Measurements from ENCODE around the gene SRP68.

Gene SRP68

GRCh38 chr17:76025294-76025693 is 47.0 kb downstream of the SRP68 start:
- Histone ChIP-seq H3K27me3 (0 out of 22 replicates have a peak, but pooled peaks cover 0 to under 1% (median 0%) of the 10 kb centered on the region in 11 experiments), H3K9me3 (replicated peaks in 1 of 11) (no peaks in the 10 kb centered on the region), H3K4me3 (no peak overlapping the region), H3K4me1 (peaks cover 10 to 51% (median 32%) of the 10 kb centered on the region in 10 experiments; a peak in 19 of 20 replicates), H3K9ac (no peak overlapping the region), H3K4me2 (no peak overlapping the region), H3K36me3 (no peaks in the 10 kb centered on the region), H4K20me1 (no peaks in the 10 kb centered on the region), H3K27ac (no peak overlapping the region)
- TF ChIP-seq Cebpa-rat (IDR thresholded peaks at IDR 0.05): no peak

- H3K27ac ChIP-seq: no peak overlapping the region
- H3K4me2 ChIP-seq: no peak overlapping the region
- no peak for TF ChIP-seq Cebpa-rat (IDR thresholded peaks at IDR 0.05)
- H3K9ac ChIP-seq: no peak overlapping the region
- 0 out of 22 replicates have a peak, but pooled peaks cover 0 to 3% (median 0%) of the 10 kb centered on the region in 11 experiments for H3K27me3 ChIP-seq
- H4K20me1 ChIP-seq: no peaks in the 10 kb centered on the region
- H3K9me3 ChIP-seq (replicated peaks in 1 of 11): no peaks in the 10 kb centered on the region
- no peak overlapping the region for H3K4me3 ChIP-seq
- H3K4me1 ChIP-seq: peaks cover 2 to 48% (median 27%) of the 10 kb centered on the region in 10 experiments; a peak in 19 of 20 replicates
- H3K36me3 ChIP-seq: no peaks in the 10 kb centered on the region
Observed at GRCh38 chr17:76024353-76024752, 48.0 kb downstream of the SRP68 start.

- no peak for TF ChIP-seq Cebpa-rat (IDR thresholded peaks at IDR 0.05)
- peaks cover 0 to 44% (median 22%) of the 10 kb centered on the region in 10 experiments; a peak in 15 of 20 replicates for H3K4me1 ChIP-seq
- H3K27me3 ChIP-seq: 0 out of 22 replicates have a peak, but pooled peaks cover 0 to 3% (median 0%) of the 10 kb centered on the region in 11 experiments
- no peak overlapping the region for H3K4me3 ChIP-seq
- H3K27ac ChIP-seq: no peak overlapping the region
- H3K4me2 ChIP-seq: no peak overlapping the region
- no peaks in the 10 kb centered on the region for H3K36me3 ChIP-seq
- H3K9ac ChIP-seq: no peak overlapping the region
- H4K20me1 ChIP-seq: no peaks in the 10 kb centered on the region
- H3K9me3 ChIP-seq (replicated peaks in 1 of 11): no peaks in the 10 kb centered on the region
Observed at GRCh38 chr17:76023900-76024237, 48.4 kb downstream of the SRP68 start.

- no peak for TF ChIP-seq Cebpa-rat (IDR thresholded peaks at IDR 0.05)
- no peaks in the 10 kb centered on the region for H4K20me1 ChIP-seq
- no peak overlapping the region for H3K27ac ChIP-seq
- H3K36me3 ChIP-seq: no peaks in the 10 kb centered on the region
- no peak overlapping the region for H3K4me2 ChIP-seq
- H3K27me3 ChIP-seq: 0 out of 22 replicates have a peak, but pooled peaks cover 0 to 3% (median 0%) of the 10 kb centered on the region in 11 experiments
- no peaks in the 10 kb centered on the region for H3K9me3 ChIP-seq (replicated peaks in 1 of 11)
- peaks cover 0 to 38% (median 16%) of the 10 kb centered on the region in 10 experiments; a peak in 12 of 20 replicates for H3K4me1 ChIP-seq
- H3K9ac ChIP-seq: no peak overlapping the region
- no peak overlapping the region for H3K4me3 ChIP-seq
Observed at GRCh38 chr17:76022973-76023899, 49.1 kb downstream of the SRP68 start.

- no peak for TF ChIP-seq Cebpa-rat (IDR thresholded peaks at IDR 0.05)
- peak overlapping the region in 1 of 11 experiments; percentile 24; a peak in 2 of 22 replicates for H3K4me2 ChIP-seq
Observed at GRCh38 chr17:76022285-76022684, 50.0 kb downstream of the SRP68 start.

GRCh38 chr17:76019833-76020467 is 52.4 kb downstream of the SRP68 start:
- H3K27me3 ChIP-seq: 0 out of 22 replicates have a peak, but pooled peaks cover 0 to 3% (median 0%) of the 10 kb centered on the region in 11 experiments
- no peak for TF ChIP-seq Cebpa-rat (IDR thresholded peaks at IDR 0.05)

More at GRCh38 chr17:76022285-76022684, 50.0 kb downstream of the SRP68 start:
- H3K27me3 ChIP-seq: 0 out of 22 replicates have a peak, but pooled peaks cover 0 to 3% (median 0%) of the 10 kb centered on the region in 11 experiments
- H3K9ac ChIP-seq: no peak overlapping the region
- H4K20me1 ChIP-seq: no peaks in the 10 kb centered on the region
- H3K9me3 ChIP-seq (replicated peaks in 1 of 11): no peaks in the 10 kb centered on the region
- no peak overlapping the region for H3K27ac ChIP-seq
- H3K4me3 ChIP-seq: no peak overlapping the region
- peaks cover 0 to 29% (median 11%) of the 10 kb centered on the region in 10 experiments; a peak in 12 of 20 replicates for H3K4me1 ChIP-seq
- H3K36me3 ChIP-seq: no peaks in the 10 kb centered on the region

GRCh38 chr17:76018801-76019200 is 53.5 kb downstream of the SRP68 start:
- Histone ChIP-seq H3K9me3 (replicated peaks in 1 of 11) (no peaks in the 10 kb centered on the region), H3K9ac (no peak overlapping the region), H3K27ac (no peak overlapping the region), H3K27me3 (0 out of 22 replicates have a peak, but pooled peaks cover 0 to 3% (median 0%) of the 10 kb centered on the region in 11 experiments), H3K36me3 (no peaks in the 10 kb centered on the region), H4K20me1 (no peaks in the 10 kb centered on the region), H3K4me1 (peaks cover 0 to 44% (median 14%) of the 10 kb centered on the region in 10 experiments; a peak in 12 of 20 replicates), H3K4me3 (no peak overlapping the region), H3K4me2 (no peak overlapping the region)
- no peak for TF ChIP-seq Cebpa-rat (IDR thresholded peaks at IDR 0.05)

More at GRCh38 chr17:76019833-76020467, 52.4 kb downstream of the SRP68 start:
- Histone ChIP-seq H3K4me2 (peak overlapping the region in 3 of 11 experiments; percentile 35 to 56 (median 41); a peak in 4 of 22 replicates), H3K27ac (no peak overlapping the region), H4K20me1 (no peaks in the 10 kb centered on the region), H3K36me3 (no peaks in the 10 kb centered on the region), H3K9ac (no peak overlapping the region), H3K4me1 (peaks cover 0 to 33% (median 10%) of the 10 kb centered on the region in 10 experiments; a peak in 11 of 20 replicates), H3K9me3 (replicated peaks in 1 of 11) (no peaks in the 10 kb centered on the region), H3K4me3 (no peak overlapping the region)

- no peaks in the 10 kb centered on the region for H4K20me1 ChIP-seq
- TF ChIP-seq Cebpa-rat (IDR thresholded peaks at IDR 0.05): no peak
- no peak overlapping the region for H3K4me2 ChIP-seq
- peaks cover 0 to 46% (median 14%) of the 10 kb centered on the region in 10 experiments; a peak in 12 of 20 replicates for H3K4me1 ChIP-seq
- H3K4me3 ChIP-seq: no peak overlapping the region
- no peak overlapping the region for H3K27ac ChIP-seq
- H3K36me3 ChIP-seq: no peaks in the 10 kb centered on the region
- H3K9ac ChIP-seq: no peak overlapping the region
- H3K9me3 ChIP-seq (replicated peaks in 1 of 11): no peaks in the 10 kb centered on the region
- H3K27me3 ChIP-seq: 0 out of 22 replicates have a peak, but pooled peaks cover 0 to 3% (median 0%) of the 10 kb centered on the region in 11 experiments
Observed at GRCh38 chr17:76018340-76018680, 54.0 kb downstream of the SRP68 start.

Data from BLaER1 treated with 17β-estradiol and CSF1 and Interleukin-3, amounts not matched to agents 10 nM and 100 nM (cell line).